Fibroblast of the aortic adventitia (primary cell): ENCODE results near the gene PKNOX1. TPM values are rescaled to one million over a fixed set of nuclear protein-coding genes. Genes with fewer than 3 reads are reported as not detected.

ENCODE experiments used
- DNase-seq: peaks from one replicate; pipeline ENCODE4 v3.0.0-alpha.2; 2010; ENCODE audit warnings: low read depth
- H3K4me3 ChIP-seq: 2 replicates; pipeline ENCODE4 v1.5.1; 2011; ENCODE audit warnings: low read depth, mild to moderate bottlenecking, control low read depth, low read length, moderate library complexity
- CTCF ChIP-seq: IDR thresholded peaks from 2 replicates; pipeline ENCODE4 v1.5.1; 2011; ENCODE audit warnings: mild to moderate bottlenecking, low read length, control low read depth, inconsistent platforms; ENCODE audit not compliant: insufficient read depth
- total RNA-seq: library from RNA; depleted of rRNA; stranded (reverse); fragments of >200 nt; gene quantifications from 2 replicates; pipeline ENCODE4 v1.2.3, GENCODE V29; 2012; ENCODE audit warnings: low replicate concordance

PKNOX1 gene
- total RNA-seq, 1 donor = 12.7 TPM

DNA sequence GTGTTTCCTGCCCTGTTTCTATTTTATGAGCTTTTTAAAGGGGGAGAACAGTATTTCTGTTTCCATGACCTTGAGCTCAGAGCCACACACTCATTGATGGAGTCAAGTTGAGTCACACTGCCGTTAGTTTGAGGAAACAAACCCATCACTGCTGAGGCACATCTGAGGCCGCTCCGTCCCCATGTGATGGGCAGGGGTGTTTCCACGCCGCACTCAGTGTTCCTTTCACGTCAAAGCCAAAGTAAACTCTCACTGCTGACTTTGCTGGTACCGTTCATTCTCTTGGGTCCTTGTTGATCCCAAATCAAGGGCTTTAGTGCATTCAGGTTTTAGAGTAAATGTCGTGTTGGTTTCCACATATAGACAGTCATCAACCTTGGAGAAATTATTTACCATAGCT, 48.8 kb downstream of the PKNOX1 start:
- DNase-seq = no peak
- H3K4me3 ChIP-seq = no peak overlapping the region
- TF ChIP-seq CTCF = no peak

DNA sequence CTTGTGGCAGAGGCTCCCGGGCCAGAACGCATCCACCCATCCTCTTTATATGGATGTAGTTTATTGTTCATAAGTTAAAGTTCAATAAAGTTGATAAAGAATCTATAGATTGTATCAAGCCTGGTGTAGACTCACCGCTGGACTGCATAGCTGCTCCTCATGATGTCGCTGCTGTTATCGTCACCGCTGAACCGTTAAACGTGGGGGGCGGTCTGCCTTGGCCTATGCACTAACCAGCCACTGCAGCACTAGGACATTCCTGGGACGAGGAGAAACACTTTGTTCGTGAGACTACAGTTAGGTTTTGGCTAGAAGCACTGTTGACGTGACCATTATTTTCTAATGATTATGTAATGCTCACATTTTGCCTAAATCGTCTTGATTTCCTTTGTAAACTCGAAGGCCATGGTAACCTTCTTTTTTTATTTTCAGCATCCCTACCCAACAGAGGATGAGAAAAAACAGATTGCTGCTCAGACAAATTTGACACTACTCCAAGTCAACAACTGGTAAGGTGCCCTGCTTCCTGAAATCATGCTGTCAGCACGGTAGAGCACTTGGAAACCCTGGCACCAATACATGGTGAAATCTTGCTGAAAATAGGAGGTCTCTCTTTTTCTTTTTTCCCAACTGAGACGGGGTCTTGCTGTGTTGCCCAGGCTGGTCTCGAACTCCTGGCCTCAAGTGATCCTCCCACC, 50.2 kb downstream of the PKNOX1 start:
- H3K4me3 ChIP-seq = no peak overlapping the region
- DNase-seq = peak; percentile 4
- no peak for TF ChIP-seq CTCF

DNA sequence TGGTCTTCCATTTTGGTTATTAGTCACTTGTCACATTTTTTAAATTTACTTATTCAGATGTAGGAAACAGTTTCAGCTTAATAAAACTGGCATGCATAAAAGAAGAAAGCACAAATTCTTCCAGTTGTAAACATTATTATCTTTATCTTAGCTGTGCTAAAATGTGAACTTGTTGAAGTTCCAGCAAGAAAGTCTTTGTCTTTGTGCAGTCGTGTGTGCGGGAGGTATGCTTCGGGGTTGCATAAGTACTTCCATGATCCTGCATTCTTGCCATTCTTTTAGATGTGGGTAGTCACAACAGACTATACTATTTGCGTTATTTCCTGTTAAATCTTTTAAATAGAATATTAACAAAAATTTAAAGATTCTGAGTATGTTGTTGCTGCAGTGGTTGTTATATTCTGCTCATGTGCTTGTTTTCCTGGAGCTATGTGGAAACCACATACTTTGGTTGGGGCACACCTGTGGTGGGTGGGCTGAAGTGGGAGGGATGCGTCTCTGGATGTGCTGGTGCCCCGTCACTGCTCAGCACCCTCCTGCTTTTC, 51.3 kb downstream of the PKNOX1 start:
- H3K4me3 ChIP-seq = no peak overlapping the region
- peak; percentile 74 for DNase-seq
- no peak for TF ChIP-seq CTCF

- DNase-seq = no peak
- TF ChIP-seq CTCF = no peak
- H3K4me3 ChIP-seq = no peak overlapping the region
Measured at GRCh38 chr21:43027846-43028731, 53.7 kb downstream of the PKNOX1 start.

DNA sequence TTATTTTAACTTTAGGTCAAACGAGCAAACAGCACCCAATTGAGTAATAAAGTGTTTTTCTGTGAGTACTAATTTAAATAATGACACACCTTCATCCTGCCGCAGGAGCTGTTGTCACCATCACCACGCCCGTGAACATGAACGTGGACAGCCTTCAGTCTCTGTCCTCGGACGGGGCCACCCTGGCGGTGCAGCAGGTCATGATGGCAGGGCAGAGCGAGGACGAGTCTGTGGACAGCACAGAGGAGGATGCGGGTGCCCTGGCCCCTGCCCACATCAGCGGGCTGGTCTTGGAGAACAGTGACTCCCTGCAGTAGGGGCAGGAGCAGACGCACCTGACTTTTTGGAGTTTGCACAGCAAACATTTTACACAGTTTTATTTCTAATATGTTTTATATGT, 55.4 kb downstream of the PKNOX1 start:
- DNase-seq = no peak
- TF ChIP-seq CTCF = no peak
- no peak overlapping the region for H3K4me3 ChIP-seq

GRCh38 chr21:43031121-43031619, 56.8 kb downstream of the PKNOX1 start:
- no peak for DNase-seq
- no peak overlapping the region for H3K4me3 ChIP-seq
- TF ChIP-seq CTCF = no peak
